Stimulated activated CD8-positive, alpha-beta memory T cell treated with anti-CD3 and anti-CD28 coated beads, Interleukin-15, amount 100 ng/mL, for 24 hours (primary cell): ENCODE data around the gene SIPA1L3.

Source experiments
- DNase-seq: peaks from one replicate; pipeline ENCODE4 v3.0.0-alpha.2; 2020; ENCODE audit warnings: low read depth

SIPA1L3 gene

DNA sequence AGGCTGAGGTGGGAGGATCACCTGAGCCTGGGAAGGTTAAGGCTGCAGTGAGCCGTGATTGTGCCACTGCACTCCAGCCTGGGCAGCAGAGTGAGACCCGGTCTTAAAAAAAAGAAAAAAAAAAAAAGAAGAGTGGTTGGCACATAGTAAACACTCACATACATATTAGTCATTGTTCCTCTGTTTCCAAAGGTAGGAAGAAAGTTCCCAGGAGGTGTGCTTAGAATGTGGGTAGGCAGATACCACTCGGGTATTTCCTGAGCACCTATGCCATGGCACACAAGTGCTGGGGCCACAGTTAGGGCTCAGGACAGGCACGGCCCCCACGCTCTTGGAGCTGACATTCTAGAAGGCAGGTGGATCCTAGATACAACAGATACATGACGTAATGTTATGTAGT is 41.4 kb downstream of the SIPA1L3 start:
- no peak for DNase-seq

DNA sequence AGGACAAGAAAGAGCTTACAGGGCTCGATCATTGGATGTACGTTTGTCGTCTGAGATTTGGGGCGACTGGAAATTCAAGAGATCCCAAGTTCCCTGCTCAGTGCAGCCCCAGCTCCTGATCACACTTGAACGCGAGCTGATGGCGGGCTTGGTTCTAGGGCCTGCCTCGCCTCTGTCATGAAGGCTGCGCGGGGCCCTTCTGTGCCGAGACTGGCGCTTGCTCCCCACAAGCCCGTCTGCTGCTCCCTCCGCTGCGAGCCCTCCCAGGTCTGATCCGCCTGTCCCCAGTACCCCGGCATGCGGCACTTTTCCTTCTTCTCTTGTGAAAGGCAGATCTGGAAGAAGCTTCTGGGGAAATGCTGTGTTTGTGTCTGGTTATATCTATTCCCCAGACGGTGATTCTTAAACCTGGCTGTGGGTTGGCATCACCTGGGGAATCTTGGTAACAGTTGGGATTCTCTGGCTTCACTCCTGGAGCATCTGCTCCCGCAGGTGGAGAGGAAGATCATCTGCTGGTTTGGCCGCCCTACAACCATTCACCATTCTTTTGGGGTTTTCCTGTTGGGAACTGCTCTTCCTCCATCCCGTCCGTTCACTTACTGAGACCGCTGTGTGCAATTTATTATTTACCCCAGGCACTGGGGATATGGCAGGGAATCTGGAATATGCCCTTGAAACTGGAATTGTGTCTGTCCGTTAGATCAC is 43.6 kb downstream of the SIPA1L3 start:
- no peak for DNase-seq

DNA sequence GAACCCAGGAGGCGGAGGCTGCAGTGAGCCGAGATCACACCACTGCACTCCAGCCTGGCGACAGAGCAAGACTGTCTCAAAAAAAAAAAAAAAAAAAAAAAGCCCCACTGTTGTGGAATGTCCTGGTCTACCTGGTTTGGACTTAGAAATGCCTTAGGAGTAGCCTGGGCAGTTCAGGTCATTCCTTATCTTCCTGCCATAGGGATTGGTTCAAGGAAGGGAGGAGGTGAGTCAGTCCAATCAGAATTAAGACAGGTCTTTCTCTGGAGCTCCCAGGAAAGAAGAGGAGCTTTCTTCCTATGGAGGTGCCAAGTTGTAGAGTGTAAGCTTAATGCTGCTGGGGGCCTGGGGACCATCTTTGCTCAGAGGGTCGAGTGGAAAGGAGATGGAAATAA is 44.8 kb downstream of the SIPA1L3 start:
- no peak for DNase-seq

GRCh38 chr19:37953171-37953917 is 46.3 kb downstream of the SIPA1L3 start:
- DNase-seq = no peak

DNA sequence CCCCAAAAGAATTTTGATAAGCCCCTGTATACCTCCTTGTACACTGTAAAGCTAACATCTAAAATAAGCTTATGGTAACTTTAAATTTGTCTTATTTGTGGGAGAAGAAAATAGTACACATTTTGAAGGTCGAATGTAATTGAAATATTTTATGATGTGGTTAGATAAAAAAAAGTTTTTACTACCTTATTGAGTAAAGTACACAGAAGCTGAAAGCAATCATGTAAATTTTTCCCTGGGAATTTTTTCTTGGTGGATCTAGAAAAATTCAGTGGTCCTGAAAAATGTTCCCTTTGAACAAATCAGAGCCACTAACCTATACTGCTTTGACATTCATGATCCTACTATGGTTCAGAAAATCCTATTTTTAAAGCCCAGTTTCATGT is 46.9 kb downstream of the SIPA1L3 start:
- DNase-seq = no peak

GRCh38 chr19:37954421-37954874 is 47.4 kb downstream of the SIPA1L3 start:
- DNase-seq = no peak

DNA sequence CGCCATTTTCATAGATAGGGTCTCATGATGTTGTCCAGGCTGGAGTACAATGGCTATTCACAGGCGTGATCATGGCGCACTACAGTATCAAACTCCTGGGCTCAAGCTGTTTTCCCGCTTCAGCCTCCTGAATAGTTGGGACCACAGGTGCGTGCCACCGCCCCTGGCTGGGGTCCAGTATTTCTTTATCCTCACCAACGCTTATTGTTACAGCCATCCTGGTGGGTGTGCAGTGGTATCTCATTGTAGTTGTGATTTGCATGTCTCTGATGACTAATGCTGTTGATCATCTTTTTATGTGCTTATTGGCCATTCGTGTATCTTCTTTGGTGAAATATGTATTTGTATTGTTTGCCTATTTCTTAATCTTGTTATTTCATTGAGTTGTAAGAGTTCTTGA is 49.0 kb downstream of the SIPA1L3 start:
- no peak for DNase-seq

- DNase-seq = no peak
Observed at GRCh38 chr19:37957176-37957575, 50.2 kb downstream of the SIPA1L3 start.

DNA sequence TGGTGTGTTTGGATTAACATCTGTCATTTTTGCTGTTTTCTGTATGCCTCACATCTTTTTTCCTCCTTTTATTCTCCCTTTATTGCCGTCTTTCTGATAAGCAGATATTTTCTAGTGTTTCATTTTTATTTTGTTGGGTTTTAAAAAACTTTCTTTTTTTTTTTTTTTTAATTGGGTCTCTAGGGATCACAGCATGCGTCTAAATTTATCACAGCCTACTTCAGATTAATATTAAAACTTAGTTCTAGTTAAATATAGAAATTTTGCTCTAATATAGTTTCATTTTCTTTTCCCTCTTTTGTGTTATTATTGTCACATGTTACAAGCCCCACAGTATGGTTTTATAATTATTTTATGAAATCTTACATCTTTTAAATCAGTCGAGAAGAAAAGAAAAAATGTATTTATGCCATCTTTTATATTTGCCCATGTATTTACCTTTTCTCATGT is 52.7 kb downstream of the SIPA1L3 start:
- DNase-seq = no peak

GRCh38 chr19:37961198-37961597 is 54.2 kb downstream of the SIPA1L3 start:
- no peak for DNase-seq

GRCh38 chr19:37963190-37963936 is 56.4 kb downstream of the SIPA1L3 start:
- no peak for DNase-seq

- DNase-seq = no peak
Observed at GRCh38 chr19:37964109-37964508, 57.1 kb downstream of the SIPA1L3 start.

DNA sequence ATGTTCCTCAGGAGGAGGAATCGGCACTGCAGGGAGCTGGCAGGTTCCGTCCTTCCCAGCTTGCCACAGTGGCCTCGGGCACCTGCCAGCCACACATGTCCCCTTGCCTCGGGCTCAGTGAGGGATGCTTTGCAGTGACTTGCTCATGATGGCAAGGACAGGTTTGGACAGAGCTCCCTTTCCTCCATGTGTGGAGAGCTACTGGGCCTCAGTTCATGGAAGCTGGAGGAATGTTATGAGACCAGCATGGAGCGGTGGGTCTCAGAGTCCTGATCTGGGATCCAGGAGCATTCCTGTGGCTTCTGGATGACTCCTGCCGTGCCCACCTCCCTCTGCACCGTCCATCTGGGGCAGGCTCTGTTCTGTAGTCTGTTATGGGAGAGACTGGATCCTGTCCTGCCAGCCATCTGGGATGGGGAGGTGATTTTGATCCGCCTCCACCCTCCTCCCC is 59.2 kb downstream of the SIPA1L3 start:
- no peak for DNase-seq

- DNase-seq = no peak
Observed at GRCh38 chr19:37966662-37967231, 59.7 kb downstream of the SIPA1L3 start.

DNA sequence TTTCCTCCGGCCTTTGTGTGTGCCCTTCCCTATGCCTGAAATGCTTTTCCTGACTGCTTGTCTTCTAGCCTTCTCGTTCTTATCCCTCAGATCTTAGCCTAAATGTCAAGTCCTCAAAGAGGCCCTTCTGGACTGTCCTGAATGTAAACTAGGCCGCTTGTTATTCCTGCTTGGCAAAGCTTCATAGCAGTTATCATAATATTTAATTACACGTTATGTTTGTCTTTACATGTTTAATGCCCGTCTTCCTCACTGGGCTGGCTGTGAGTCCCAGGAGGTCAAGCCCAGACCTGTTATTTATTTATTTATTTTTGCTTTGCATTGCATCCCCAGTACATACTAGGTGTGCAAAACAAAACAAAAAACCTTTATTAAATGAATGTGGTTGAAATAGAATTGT is 62.7 kb downstream of the SIPA1L3 start:
- DNase-seq = no peak

DNA sequence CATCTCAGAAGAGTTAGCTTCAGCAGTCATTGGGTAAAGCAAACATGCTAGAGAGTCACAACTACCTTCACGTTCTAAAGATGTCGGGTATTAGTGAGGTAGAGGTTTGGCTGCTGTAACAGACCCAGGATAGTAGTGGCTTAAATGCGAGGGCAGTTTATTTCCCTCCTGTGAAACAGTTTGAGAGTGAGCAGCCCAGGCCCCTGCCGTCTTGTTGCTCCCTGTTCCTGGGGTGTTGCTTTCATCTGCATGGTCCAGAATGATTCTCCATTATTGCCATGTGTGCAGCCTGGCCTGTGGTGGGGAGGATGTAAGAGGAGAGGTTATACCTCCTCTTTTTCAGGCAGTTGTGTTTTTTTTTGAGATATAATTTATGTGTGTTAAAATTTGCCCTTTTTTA is 63.7 kb downstream of the SIPA1L3 start:
- DNase-seq = no peak

DNA sequence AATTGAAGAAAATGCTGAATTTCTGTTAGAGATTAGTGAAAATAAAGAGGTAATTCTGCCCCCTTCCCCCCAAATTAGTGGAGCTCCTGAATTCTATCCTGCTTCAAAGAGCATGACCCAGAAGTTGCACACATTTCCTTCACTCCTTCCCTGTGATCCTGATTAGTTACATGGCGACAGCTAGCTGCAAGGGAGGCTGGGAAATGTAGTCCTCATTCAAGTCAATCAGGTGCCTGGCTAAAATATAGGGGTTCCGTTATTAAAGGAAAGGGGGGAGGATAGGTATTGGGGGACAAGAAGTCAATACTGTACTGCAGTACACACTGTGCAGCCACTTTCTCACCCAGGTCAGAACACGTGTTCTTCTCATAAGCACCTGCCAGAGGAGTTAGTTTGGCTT is 65.8 kb downstream of the SIPA1L3 start:
- DNase-seq = no peak

GRCh38 chr19:37973666-37974065 is 66.7 kb downstream of the SIPA1L3 start:
- DNase-seq = no peak

GRCh38 chr19:37975071-37975470 is 68.1 kb downstream of the SIPA1L3 start:
- DNase-seq = no peak

GRCh38 chr19:37975596-37976515 is 68.8 kb downstream of the SIPA1L3 start:
- DNase-seq = no peak

DNA sequence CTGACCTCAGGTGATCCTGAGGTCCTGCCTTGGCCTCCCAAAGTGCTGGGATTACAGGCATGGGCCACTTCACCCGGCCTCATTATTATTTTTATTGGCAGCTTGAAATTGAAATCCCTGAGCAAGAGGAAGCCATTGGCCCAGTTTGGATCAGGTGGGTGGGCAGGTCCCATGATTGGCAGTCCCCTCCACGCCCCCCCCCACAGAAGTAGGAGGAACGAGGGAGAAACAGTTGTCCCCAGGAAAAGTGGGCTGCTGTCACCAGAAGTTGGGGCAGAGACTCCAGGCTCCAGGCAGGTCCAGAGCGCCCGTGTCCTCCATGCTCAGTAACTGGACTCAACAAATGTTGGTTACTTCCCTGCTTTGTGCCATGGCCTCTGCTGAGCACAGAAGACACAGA is 70.4 kb downstream of the SIPA1L3 start:
- no peak for DNase-seq
